HUES48 (cell line): ENCODE data around the gene SMPDL3B.

Source experiments
- H3K27ac ChIP-seq: one replicate; pipeline ENCODE4 v1.7.0; 2013; ENCODE audit warnings: low read depth, low read length, inconsistent platforms
- H3K27me3 ChIP-seq: 2 replicates; pipeline ENCODE4 v1.6.1; 2013; ENCODE audit warnings: mild to moderate bottlenecking, low read length; ENCODE audit not compliant: control insufficient read depth, insufficient read depth
- H3K36me3 ChIP-seq: 2 replicates; pipeline ENCODE4 v1.6.1; 2013; ENCODE audit warnings: low read length; ENCODE audit not compliant: control insufficient read depth, insufficient read depth
- H3K4me1 ChIP-seq: 2 replicates; pipeline ENCODE4 v1.6.1; 2013; ENCODE audit warnings: mild to moderate bottlenecking, low read length; ENCODE audit not compliant: control insufficient read depth, insufficient read depth
- H3K4me3 ChIP-seq: 2 replicates; pipeline ENCODE4 v1.5.1; 2013; ENCODE audit warnings: mild to moderate bottlenecking, low read depth, low read length
- H3K9ac ChIP-seq: 2 replicates; pipeline ENCODE4 v1.6.1; 2013; ENCODE audit warnings: mild to moderate bottlenecking, low read depth, low read length, moderate library complexity
- H3K9me3 ChIP-seq: 2 replicates; pipeline ENCODE4 v1.6.1; 2013; ENCODE audit warnings: low read length; ENCODE audit not compliant: control insufficient read depth, insufficient read depth

The SMPDL3B gene, protein sequence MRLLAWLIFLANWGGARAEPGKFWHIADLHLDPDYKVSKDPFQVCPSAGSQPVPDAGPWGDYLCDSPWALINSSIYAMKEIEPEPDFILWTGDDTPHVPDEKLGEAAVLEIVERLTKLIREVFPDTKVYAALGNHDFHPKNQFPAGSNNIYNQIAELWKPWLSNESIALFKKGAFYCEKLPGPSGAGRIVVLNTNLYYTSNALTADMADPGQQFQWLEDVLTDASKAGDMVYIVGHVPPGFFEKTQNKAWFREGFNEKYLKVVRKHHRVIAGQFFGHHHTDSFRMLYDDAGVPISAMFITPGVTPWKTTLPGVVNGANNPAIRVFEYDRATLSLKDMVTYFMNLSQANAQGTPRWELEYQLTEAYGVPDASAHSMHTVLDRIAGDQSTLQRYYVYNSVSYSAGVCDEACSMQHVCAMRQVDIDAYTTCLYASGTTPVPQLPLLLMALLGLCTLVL

DNA sequence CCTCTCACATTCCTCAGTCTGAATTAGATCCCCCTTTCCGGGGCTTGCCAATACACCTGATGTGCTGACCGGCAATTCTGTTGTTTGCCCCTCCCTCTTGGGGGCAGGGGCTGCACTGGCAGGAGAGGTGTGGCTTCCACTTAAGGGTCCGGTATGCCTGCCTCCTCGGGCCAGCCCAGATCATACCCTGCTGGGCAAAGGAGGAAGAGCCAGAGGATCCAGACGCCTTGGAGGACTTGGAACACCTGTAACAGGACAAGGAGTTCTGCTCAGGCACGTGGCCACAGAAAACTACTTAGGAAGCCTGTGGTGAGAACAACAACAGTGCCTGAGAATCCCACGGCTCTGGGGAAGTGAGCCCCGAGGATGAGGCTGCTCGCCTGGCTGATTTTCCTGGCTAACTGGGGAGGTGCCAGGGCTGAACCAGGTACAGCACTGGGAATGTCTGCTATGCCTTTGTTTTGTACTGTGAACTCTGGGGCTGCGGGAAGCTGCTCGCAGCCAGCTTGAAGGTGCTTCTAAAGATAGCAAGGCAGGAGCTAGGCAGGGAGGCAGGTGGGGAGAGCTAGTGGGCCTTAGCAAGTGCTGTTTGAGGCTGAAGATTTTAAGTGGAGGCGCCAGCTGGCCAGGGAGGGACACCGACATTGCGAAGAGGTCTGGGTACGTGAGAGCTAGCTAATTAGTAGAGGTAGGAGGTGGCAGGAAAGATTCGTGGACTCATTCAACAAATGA, at the start of gene SMPDL3B:
SMPDL3B (plus strand) TSS at position 183 of the 732 bp plus-strand sequence; CDS start at position 367, 184 bp downstream.
- peak within 1 kb of the TSS; percentile 67 for H3K9ac ChIP-seq
- peak within 1 kb of the TSS; percentile 69 for H3K4me3 ChIP-seq
- peaks cover 6% of the 10 kb centered on the region for H3K36me3 ChIP-seq
- no peaks in the 10 kb centered on the region for H3K27me3 ChIP-seq
- no peaks in the 10 kb centered on the region for H3K9me3 ChIP-seq
- H3K4me1 ChIP-seq: peaks cover 26% of the 10 kb centered on the region
- peak within 1 kb of the TSS; percentile 76 for H3K27ac ChIP-seq

DNA sequence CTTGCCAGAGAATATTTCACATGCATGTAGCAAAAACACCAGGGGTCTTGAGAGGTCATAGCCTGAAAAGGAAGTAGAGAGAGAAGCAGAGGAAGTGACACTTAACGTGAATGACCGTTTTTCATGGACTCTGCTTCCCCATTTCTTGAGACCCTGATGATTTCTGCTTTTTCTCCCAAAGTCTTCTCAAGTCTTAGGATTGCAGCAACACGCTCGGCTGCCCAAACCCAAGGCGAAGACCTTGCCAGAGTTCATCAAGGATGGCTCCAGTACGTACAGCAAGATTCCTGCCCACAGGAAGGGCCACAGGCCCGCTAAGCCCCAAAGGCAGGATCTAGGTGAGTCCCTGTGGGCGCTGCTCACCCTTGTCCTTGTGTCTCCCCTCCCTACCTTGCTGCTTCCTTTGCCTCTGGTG, 49.7 kb upstream of the SMPDL3B start:
- H3K9me3 ChIP-seq: no peaks in the 10 kb centered on the region
- H3K27ac ChIP-seq: no peak overlapping the region
- H3K27me3 ChIP-seq: no peaks in the 10 kb centered on the region
- no peaks in the 10 kb centered on the region for H3K4me1 ChIP-seq
- H3K9ac ChIP-seq: no peak overlapping the region
- H3K36me3 ChIP-seq: peaks cover 72% of the 10 kb centered on the region
- H3K4me3 ChIP-seq: no peak overlapping the region

DNA sequence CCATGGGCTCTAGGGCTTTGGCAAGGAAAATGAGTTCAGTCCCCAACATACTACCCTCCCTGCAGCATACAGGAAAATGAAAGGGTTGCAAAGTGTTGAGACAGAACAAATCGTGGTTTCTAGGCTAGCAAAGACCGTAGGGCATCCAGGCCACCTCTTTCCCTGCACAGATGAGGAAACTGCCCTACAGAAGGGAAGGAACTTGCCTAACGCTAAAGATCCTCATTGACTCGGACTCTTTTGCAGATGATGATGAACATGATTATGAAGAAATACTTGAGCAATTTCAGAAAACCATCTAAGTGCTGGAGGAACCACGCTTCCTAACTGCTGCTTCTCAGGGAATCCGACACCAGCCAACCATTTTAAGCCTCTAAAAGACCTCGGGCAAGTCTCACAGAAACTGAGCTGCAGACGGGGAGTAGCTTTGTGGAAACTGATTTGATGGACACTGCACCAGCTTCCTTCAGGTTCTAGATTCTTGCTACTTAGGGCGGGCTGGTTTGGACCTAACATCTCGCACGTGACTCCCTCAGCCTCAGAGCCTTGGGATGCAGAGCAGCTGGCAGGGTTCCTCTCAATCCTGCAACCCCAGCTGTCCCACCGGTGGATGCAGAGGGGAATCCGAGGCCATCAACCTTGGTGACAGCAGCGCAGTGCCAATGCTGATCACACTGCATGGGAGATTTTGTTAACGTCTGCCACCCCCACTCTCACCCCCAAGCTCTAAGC, 49.0 kb upstream of the SMPDL3B start:
- Histone ChIP-seq H3K4me1 (no peaks in the 10 kb centered on the region), H3K36me3 (peaks cover 71% of the 10 kb centered on the region), H3K9ac (no peak overlapping the region), H3K4me3 (no peak overlapping the region), H3K27ac (no peak overlapping the region), H3K9me3 (no peaks in the 10 kb centered on the region), H3K27me3 (no peaks in the 10 kb centered on the region)

DNA sequence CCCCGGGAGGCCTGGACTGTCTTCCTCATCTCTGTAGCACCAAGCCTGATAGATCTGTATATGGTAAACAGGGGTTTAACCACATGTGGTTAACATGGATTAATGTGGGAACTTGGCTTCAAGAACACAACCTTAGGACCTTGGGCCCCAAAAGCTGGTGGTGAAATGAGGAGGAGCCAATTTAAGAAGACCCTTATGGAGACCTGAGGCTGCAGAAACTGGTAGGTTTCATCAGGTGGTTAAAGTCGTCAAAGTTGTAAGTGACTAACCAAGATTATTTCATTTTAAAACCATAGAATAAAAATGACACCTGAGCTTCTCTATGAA, 48.5 kb upstream of the SMPDL3B start:
- no peaks in the 10 kb centered on the region for H3K4me1 ChIP-seq
- no peak overlapping the region for H3K27ac ChIP-seq
- H3K4me3 ChIP-seq: no peak overlapping the region
- H3K27me3 ChIP-seq: no peaks in the 10 kb centered on the region
- H3K36me3 ChIP-seq: peaks cover 77% of the 10 kb centered on the region
- no peak overlapping the region for H3K9ac ChIP-seq
- H3K9me3 ChIP-seq: no peaks in the 10 kb centered on the region

DNA sequence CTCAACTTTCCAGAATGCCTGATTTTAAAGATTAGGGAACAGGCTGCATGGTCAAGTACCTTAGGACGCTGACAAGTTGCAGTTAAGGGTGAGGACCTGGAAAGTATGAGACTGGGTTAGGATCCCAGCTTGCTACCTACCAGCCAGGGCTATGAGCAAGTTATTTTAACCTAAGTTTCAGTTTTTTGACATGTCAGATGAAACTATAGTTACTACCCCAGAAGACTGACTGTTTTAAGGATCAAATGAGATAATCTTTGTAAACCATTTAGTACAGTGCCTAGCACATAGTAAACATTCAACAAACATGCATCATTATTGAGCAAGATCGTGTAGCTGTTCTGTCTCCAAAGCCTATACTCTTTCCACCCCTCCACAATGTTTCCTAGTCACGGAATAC, 48.1 kb upstream of the SMPDL3B start:
- Histone ChIP-seq H3K9me3 (no peaks in the 10 kb centered on the region), H3K4me1 (no peaks in the 10 kb centered on the region), H3K27me3 (no peaks in the 10 kb centered on the region), H3K9ac (no peak overlapping the region), H3K27ac (no peak overlapping the region), H3K36me3 (peaks cover 80% of the 10 kb centered on the region), H3K4me3 (no peak overlapping the region)

DNA sequence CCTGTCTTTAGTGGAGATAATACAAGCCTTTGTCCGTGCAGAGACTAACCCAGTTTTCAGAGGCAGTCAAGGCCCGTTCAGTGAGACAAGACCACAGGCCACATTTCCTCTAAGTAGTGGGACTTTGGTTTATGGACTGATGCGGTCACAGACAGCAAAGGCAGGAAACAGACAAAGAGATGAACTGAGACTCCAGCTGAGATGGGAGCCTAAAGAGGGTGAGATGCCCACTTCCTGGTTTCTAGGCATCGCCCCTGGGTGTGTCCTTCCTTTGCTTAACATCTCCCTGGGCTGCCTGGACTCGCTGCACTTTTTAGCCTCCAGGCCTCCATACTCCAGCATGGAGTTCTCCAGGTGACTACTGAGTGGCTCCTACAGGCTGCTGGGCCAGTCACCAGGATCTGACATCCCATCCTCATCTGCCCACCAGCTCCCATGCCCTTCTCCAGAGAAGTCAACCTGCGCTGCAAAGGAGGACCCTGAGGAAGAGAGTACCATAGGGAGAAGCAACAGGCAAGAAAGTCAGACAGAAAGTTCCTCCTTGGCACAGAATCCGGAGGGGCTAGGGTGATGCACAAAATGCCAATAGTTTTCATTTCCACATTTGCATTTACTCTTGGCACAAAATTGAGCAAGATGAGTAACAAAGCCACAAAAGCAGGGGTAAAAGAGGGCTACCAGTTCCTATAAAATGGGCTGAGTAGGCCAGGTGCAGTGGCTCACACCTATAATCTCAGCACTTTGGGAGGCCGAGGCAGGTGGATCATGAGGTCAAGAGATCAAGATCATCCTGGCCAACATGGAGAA, 47.4 kb upstream of the SMPDL3B start:
- H3K4me1 ChIP-seq: no peaks in the 10 kb centered on the region
- no peaks in the 10 kb centered on the region for H3K27me3 ChIP-seq
- H3K9me3 ChIP-seq: no peaks in the 10 kb centered on the region
- H3K9ac ChIP-seq: no peak overlapping the region
- H3K4me3 ChIP-seq: no peak overlapping the region
- H3K36me3 ChIP-seq: peaks cover 81% of the 10 kb centered on the region
- no peak overlapping the region for H3K27ac ChIP-seq

DNA sequence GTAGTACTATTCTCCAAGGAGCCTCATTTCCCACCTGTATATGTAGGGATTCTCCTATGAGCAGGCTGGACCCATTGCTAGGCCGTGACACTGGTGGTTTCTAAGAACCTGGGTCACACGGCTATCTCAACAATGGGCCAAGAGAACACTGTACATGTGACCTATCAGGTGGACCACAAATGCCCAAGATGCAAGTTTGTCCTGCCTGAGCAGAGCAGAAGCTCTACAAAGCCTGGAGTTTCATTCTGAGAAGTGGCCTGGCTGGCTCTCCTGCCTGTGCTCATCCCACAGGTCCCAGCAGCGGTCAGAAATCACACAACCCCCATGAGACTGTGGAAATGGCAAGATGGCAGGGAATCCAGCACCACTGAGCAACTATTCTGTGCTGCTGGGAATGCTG, 45.3 kb upstream of the SMPDL3B start:
- H3K27ac ChIP-seq: no peak overlapping the region
- no peaks in the 10 kb centered on the region for H3K9me3 ChIP-seq
- H3K4me3 ChIP-seq: no peak overlapping the region
- H3K4me1 ChIP-seq: no peaks in the 10 kb centered on the region
- peaks cover 84% of the 10 kb centered on the region for H3K36me3 ChIP-seq
- H3K27me3 ChIP-seq: no peaks in the 10 kb centered on the region
- no peak overlapping the region for H3K9ac ChIP-seq

DNA sequence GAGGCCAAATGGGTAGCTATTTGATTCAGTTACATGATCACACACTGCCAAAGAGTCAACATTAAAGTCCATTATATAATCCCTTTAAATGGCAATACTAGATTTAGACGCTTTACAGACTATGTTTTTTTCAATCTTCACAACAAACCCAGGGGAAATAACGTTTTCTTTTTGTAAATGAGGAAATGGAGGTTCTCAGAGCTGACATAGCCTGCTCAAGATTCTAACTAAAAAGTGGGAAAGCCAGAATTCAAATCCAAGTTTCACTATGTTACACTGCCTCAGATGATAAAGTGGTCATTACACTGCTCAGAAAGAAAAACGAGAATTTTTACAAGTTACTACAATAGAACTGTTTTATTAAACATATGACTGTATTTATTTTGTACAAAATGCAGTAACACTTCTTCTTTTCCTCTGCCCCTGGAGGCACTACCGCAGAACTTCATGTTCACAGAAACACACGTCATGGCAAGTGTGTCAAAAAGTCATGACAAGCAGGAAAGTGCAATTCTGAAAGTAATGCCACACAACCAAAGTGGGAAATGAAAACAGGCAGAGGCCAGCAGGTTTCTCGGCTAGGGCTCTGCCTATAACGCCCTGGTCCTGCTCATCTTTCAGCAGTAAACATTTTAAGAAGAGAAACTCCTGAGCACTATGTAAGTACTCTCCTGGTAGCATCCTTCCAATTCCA, 43.5 kb upstream of the SMPDL3B start:
- no peaks in the 10 kb centered on the region for H3K9me3 ChIP-seq
- no peak overlapping the region for H3K4me3 ChIP-seq
- no peaks in the 10 kb centered on the region for H3K27me3 ChIP-seq
- H3K4me1 ChIP-seq: no peaks in the 10 kb centered on the region
- no peak overlapping the region for H3K9ac ChIP-seq
- H3K27ac ChIP-seq: no peak overlapping the region
- H3K36me3 ChIP-seq: peaks cover 82% of the 10 kb centered on the region

DNA sequence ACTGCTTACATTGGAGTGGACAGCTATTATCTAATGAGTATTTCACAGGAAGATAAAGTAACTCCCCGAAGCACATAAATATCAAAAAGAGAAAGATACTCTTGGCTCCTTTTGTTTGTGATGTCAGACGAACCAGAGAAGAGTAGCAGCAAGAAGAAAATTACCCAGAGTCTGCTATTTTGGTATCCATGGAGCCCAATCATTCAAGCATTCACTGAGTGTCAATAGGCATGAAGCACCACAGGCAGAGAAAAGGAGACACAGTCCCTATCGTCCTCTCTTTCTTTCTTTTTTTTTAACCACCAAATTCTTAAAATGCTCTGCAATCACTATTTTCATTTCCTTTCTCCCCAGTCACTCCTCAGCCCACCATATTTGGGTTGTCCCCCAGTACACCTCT, 40.3 kb upstream of the SMPDL3B start:
- Histone ChIP-seq H3K4me1 (no peaks in the 10 kb centered on the region), H3K36me3 (peaks cover 87% of the 10 kb centered on the region), H3K9me3 (no peaks in the 10 kb centered on the region), H3K27ac (no peak overlapping the region), H3K4me3 (no peak overlapping the region), H3K9ac (no peak overlapping the region), H3K27me3 (no peaks in the 10 kb centered on the region)

DNA sequence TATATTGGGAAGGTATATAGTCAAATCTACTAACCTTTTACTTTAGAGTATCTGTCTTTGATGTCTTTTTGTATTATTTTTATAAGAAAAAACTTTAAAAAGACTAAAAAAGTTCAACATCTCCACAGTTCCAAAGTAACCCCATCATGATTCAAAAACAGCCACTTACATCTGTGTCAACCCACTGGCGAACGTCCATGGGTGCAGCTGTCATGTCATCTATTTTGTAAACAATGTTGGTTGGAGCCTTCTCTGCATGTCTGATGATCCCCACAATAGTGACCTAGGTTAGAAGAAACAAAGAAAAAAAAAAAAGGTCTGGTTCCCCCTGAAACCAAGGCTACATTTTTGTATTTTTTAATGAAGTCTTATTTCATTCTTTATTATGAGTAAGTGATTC, 28.0 kb upstream of the SMPDL3B start:
- Histone ChIP-seq H3K27ac (no peak overlapping the region), H3K9ac (no peak overlapping the region), H3K4me3 (no peak overlapping the region), H3K36me3 (peaks cover 97% of the 10 kb centered on the region), H3K9me3 (no peaks in the 10 kb centered on the region), H3K27me3 (no peaks in the 10 kb centered on the region), H3K4me1 (no peaks in the 10 kb centered on the region)
